Activated CD8-positive, alpha-beta memory T cell treated with anti-CD3 and anti-CD28 coated beads for 36 hours (primary cell): ENCODE data around the gene RBM5. TPM values are rescaled to one million over a fixed set of nuclear protein-coding genes. Genes with fewer than 3 reads are reported as not detected.
"Not testable (repeated sequence)": the region's sequence is repeated elsewhere in the genome, so short reads cannot be mapped to it uniquely, and the experiment has no call there.

Experiments used
- CTCF ChIA-PET: fragments of 350-600 bp; sonication (Branson Sonifier 250); formaldehyde crosslinking; loops from one replicate; lab custom pipeline; 2021; ENCODE audit warnings: antibody characterized with exemption; lab: Charles Lee
- POLR2A ChIA-PET: fragments of 350-600 bp; sonication (Branson Sonifier 250); formaldehyde crosslinking; loops from one replicate; lab custom pipeline; 2021; ENCODE audit warnings: antibody characterized with exemption; lab: Charles Lee
- total RNA-seq, 2 experiments: library from RNA; stranded (reverse); gene quantifications; one replicate each; pipeline ENCODE4 v1.2.3, GENCODE V29; 2021

The RBM5 gene
- total RNA-seq, result 100 to 1,000 TPM; 101 to 108 TPM

GRCh38 chr3:50088725-50089608 is at the start of gene RBM5:
Gene RBM5 (plus strand): TSS chr3:50088919. CDS start chr3:50090435, 1,516 bp downstream.
- CTCF ChIA-PET, result interaction anchor here (0.5 to 1.2 kb wide), 2 partner anchors 25 to 124 kb away, joined by 3 read pairs; no protein-coding TSS in a partner anchor
- POLR2A ChIA-PET, result interaction anchor here (0.6 kb wide), 1 partner anchor 994 kb away, joined by 3 read pairs; no protein-coding TSS in a partner anchor

- POLR2A ChIA-PET, result no interaction called here
- CTCF ChIA-PET, result interaction anchor here (1.0 to 1.1 kb wide), 2 partner anchors 10 to 11 kb away, joined by 3 read pairs; no protein-coding TSS in a partner anchor
These were observed 43.7 kb upstream of the RBM5 start for GRCh38 chr3:50044976-50045375.

DNA sequence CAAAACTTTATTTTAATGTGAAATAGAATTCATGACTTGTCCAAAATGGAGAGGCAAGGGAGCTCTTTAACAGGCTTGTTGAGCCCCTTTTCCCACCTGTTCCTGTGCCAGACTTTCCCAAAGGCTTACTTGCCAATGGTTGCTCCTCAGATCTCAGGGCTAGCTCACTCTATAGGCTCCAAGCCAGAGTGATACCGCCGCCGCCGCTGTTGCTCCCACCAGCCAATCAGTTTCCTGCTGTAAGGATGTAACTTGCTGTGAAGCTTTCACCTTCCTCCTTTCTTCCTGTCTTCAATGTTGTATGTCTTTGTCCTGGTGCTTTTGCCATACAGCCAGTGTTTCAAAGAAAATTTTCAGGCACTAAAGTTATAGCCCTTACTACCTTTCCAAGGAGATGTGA is 41.3 kb upstream of the RBM5 start:
- ChIA-PET CTCF (interaction anchor here (0.6 kb wide), 1 partner anchor 299 kb away, joined by 4 read pairs; no protein-coding TSS in a partner anchor), POLR2A (no interaction called here)

- ChIA-PET POLR2A (no interaction called here), CTCF (no interaction called here)
These were observed 38.4 kb upstream of the RBM5 start for GRCh38 chr3:50050361-50050760.

DNA sequence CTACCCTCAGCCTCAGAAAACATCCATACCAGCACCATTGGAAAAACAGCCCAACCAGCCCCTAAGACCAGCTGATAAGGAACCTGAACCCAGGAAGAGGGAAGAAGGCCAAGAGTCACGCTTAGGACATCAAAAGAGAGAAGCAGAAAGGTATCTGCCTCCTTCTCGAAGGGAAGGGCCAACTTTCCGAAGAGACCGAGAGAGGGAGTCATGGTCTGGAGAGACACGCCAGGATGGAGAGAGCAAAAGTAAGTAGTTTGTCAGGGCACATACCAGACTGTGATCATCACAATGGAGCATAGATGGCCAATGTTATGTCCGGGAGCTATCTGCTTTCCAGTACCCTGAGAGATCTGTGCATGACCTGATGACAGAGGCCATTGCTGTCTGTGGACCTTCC is 31.0 kb upstream of the RBM5 start:
- CTCF ChIA-PET, result no interaction called here
- POLR2A ChIA-PET, result no interaction called here

DNA sequence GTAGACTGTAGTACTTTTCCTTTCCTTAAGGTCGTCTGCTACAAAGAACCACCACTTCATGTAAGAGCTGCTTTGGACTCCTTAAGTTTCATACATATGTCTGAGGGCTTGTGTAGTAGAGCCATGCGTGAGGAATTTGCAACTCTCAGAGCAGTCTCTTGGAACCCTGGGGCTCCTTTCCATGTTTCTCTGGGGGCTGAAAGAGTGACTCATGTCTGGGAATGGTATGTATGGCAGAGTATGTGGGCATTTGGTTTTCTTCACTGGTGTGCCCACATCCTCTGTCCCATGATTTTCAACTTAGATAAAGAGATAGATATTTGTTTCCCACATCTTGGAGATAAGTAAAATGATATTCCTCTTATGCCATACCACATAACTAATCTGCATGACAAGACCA is 20.6 kb upstream of the RBM5 start:
- POLR2A ChIA-PET, result no interaction called here

GRCh38 chr3:50078091-50078490 is 10.6 kb upstream of the RBM5 start:
- ChIA-PET POLR2A (no interaction called here), CTCF (no interaction called here)

More for the DNA sequence above, 20.6 kb upstream of the RBM5 start:
- CTCF ChIA-PET, result no interaction called here

- ChIA-PET CTCF (no interaction called here), POLR2A (interaction anchor here (1.2 kb wide), 1 partner anchor 149 kb away, joined by 4 read pairs; the partner anchor contains the start of gene MON1A)
These were observed 10.1 kb upstream of the RBM5 start for GRCh38 chr3:50078622-50079021.

DNA sequence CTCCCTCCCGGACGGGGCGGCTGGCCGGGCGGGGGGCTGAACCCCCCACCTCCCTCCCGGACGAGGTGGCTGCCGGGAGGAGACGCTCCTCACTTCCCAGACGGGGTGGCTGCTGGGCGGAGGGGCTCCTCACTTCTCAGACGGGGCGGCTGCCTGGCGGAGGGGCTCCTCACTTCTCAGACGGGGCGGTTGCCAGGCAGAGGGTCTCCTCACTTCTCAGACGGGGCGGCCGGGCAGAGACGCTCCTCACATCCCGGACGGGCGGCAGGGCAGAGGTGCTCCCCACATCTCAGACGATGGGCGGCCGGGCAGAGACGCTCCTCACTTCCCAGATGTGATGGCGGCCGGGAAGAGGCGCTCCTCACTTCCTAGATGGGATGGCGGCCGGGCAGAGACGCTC is 3.8 kb upstream of the RBM5 start:
- CTCF ChIA-PET, result not testable (repeated sequence)

DNA sequence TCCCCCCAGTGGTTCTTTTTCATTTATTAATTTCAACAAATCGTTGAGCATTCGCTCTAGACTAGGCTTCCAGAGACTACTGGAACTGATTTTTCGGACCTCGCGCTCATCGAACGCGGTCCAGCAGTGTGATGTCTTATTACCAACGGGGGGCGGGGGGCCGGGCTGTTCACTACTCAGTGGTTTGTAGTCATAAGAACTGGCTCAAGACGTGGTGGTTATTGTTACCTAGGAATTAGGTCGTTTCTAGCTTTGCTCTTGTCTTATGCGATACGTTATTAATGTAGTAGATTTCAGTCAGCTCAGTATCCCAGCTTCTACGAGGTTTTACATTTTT is 858 bp downstream of the RBM5 start:
- ChIA-PET CTCF (interaction anchor here (0.5 kb wide), 1 partner anchor 124 kb away, joined by 3 read pairs; no protein-coding TSS in a partner anchor), POLR2A (no interaction called here)

More for the DNA sequence above, 3.8 kb upstream of the RBM5 start:
- POLR2A ChIA-PET, result not testable (repeated sequence)

GRCh38 chr3:50090984-50091383 is 2.3 kb downstream of the RBM5 start:
- POLR2A ChIA-PET, result no interaction called here

GRCh38 chr3:50095352-50095998 is 6.8 kb downstream of the RBM5 start:
- ChIA-PET POLR2A (no interaction called here), CTCF (interaction anchor here (1.3 kb wide), 1 partner anchor 151 kb away, joined by 3 read pairs; no protein-coding TSS in a partner anchor)

More at GRCh38 chr3:50090984-50091383, 2.3 kb downstream of the RBM5 start:
- CTCF ChIA-PET, result no interaction called here

DNA sequence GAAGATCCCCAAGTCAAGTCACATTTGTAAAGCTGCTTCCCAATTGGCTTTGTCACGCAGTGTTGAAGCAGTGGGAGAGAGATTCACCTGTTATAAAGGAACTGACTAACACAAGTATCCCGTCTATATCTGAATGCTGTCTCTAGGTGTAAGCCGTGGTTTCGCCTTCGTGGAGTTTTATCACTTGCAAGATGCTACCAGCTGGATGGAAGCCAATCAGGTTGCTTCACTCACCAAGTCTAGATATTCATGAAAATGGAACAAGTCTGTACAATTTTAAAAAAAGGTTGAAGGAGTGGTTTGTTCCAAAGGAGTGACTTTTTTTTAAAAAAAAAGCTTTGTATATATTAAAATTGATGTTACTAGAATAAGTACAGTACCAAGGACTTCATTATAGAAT is 11.7 kb downstream of the RBM5 start:
- CTCF ChIA-PET, result interaction anchor here (0.6 to 1.1 kb wide), 3 partner anchors 20 to 335 kb away, joined by 3 read pairs; no protein-coding TSS in a partner anchor
- POLR2A ChIA-PET, result no interaction called here

DNA sequence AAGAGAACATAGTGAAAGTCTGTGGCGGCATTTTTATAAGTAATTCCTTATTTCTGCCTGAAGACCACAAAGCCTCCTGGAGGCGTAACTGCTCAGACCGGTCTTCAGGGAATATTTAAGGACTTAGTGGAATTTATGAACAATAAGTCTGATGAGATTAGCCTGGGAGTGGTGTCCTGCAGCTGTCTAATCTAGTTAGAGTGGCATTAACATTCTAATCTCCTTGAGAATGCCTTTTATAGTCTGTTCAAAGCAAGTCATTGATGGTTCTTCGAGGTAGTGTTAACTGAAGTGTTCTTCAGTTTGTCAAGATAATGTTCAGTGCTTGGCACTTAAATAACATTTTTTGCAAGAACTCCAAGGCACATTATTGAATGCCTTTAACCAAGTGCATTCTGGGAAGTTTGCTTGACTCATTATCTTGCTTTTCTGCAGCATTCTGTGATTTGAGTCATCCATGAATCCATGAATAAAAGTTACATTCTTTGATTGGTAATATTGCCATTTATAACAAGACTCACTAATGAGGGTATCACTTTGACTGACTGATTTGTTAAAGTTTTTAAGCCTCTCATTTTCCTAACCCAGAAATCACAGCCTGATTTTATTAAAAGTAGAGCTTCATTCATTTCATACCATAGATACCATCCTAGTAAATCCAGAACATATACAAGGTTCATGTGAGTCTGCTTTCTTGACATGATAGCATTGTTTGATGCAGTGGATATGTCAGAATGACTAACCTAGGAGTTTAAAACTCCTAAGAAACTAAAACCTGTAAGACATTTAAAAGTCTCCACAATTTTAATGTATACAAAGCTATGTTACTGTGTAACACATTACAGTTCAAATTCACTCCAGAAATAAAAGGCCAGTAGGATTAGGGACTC is 12.5 kb downstream of the RBM5 start:
- POLR2A ChIA-PET, result interaction anchor here (0.6 kb wide), 1 partner anchor 9 kb away, joined by 4 read pairs; no protein-coding TSS in a partner anchor
- CTCF ChIA-PET, result interaction anchor here (0.6 to 1.1 kb wide), 2 partner anchors 20 to 179 kb away, joined by 3 read pairs; no protein-coding TSS in a partner anchor

GRCh38 chr3:50102558-50102957 is 13.8 kb downstream of the RBM5 start:
- CTCF ChIA-PET, result interaction anchor here (0.6 kb wide), 2 partner anchors 17 to 300 kb away, joined by 3 read pairs; no protein-coding TSS in a partner anchor
- POLR2A ChIA-PET, result no interaction called here

DNA sequence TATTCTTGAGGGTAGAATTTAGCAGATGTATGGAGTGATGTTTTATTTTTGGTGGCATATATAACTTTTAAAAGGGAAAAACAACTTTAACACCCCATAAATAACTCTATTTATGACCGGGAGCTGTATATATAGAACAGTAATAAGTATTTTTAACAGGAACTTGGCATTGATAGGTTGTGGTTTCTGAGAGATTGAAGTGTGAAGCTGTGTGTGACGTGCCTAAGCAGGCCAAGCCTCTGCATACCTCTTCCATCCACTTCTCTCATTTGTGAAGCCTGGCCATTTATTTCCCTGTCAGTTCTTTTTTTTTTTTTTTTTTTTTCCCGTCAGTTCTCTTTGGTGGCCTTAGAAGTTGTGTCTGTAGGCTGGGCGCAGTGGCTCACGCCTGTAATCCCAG is 23.0 kb downstream of the RBM5 start:
- POLR2A ChIA-PET, result no interaction called here
- CTCF ChIA-PET, result interaction anchor here (0.7 to 0.9 kb wide), 3 partner anchors 9 to 74 kb away, joined by 3 to 4 read pairs (median 3); no protein-coding TSS in a partner anchor

DNA sequence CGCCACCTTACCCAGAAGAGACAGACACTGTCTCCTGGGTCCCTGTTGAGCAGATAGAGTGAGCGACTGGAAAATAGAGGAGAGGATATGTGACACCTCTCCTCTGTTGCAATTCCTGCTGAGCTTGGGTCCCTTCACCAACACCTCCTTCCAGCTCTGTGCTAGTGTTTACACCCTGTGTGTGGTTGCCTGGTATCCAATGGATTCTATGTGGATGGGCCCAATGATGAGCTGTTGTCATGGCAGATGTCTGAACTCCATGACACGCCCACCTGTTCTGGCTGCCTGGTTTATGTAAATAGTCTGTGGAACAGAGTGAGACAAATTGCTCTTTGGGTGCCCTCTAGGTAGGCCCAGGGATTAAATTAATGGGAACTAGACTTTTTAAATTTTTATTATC is 23.7 kb downstream of the RBM5 start:
- ChIA-PET POLR2A (no interaction called here), CTCF (interaction anchor here (0.7 to 0.9 kb wide), 3 partner anchors 8 to 73 kb away, joined by 3 to 4 read pairs (median 3); no protein-coding TSS in a partner anchor)

GRCh38 chr3:50117120-50117519 is 28.4 kb downstream of the RBM5 start:
- ChIA-PET CTCF (interaction anchor here (0.6 to 1.5 kb wide), 2 partner anchors 38 to 75 kb away, joined by 3 read pairs; no protein-coding TSS in a partner anchor), POLR2A (no interaction called here)
